GM12892 (cell line): ENCODE measurements around the gene PSMD5.

Experiments
- POLR2AphosphoS5 ChIP-seq: IDR thresholded peaks from 2 replicates; pipeline ENCODE4 v1.6.1; 2011; ENCODE audit warnings: low read depth, low read length, control low read depth
- TAF1 ChIP-seq: IDR thresholded peaks from 2 replicates; pipeline ENCODE4 v1.6.1; 2011; ENCODE audit warnings: low read depth, mild to moderate bottlenecking, control low read depth, low read length, borderline replicate concordance

DNA sequence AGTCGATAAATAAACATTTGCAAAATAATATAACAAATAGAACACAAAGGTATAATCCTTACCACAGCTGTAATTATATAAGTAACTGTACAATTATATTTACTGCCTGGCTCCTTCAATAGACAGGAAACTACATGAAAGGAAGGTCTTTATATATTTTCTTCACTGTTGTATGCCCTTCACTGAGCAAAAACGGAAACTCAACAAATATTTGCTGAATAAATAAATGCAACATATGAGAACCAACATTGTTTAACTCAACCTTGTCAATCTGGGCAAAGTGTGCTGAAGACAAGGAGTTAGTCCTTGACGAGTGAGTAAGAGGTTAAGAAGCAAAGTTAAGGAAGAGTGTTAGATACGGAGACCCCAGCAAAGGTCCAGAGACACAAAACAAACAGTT lies 22.6 kb downstream of the PSMD5 start:
- TF ChIP-seq TAF1 (no peak), POLR2AphosphoS5 (no peak)
